ENCODE results near the gene DDX47. TPM values are rescaled to one million over a fixed set of nuclear protein-coding genes. Genes with fewer than 3 reads are reported as not detected.
"Not testable (repeated sequence)": the region's sequence is repeated elsewhere in the genome, so short reads cannot be mapped to it uniquely, and the experiment has no call there.

DDX47 gene
- total and polyA plus RNA-seq, 2 of the 13 experiments (the other 11 are each of a cell fraction or from before 2014, with no cell fraction given): 48.5 to 78.7 TPM

GRCh38 chr12:12837813-12838153 is 24.6 kb downstream of the DDX47 start (continued):
- no peak for TF ChIP-seq BRD4 (CRISPR knock-in tag; IDR thresholded peaks at IDR 0.05)

- ATAC-seq (no peak), FAIRE-seq (no peak), DNase-seq (ENCODE audit: low spot score) (no peak)
- no peak overlapping the region for H3K27ac ChIP-seq (ENCODE audit: extremely low read length, insufficient read depth, low read length)
- H3K36me3 ChIP-seq (replicated peaks in 1 of 2; ENCODE audit: control insufficient read depth in 1 of 2, insufficient read depth in 2 of 2, low read length in 2 of 2): no peaks in the 10 kb centered on the region
- H3K27me3 ChIP-seq (ENCODE audit: control insufficient read depth in 1 of 2, insufficient read depth in 2 of 2, low read length in 2 of 2): no peaks in the 10 kb centered on the region
- intact Hi-C loops (cut with micrococcal nuclease; ENCODE audit: unreplicated experiment): loop anchor here (5.0 kb wide), 3 partner anchors 53 to 373 kb away; partner anchors contain the start of gene GPRC5A
- WGBS (ENCODE audit: low lambda C conversion rate): 63% methylated on average over 1 of the region's 1 CpG
- H4K20me1 ChIP-seq (ENCODE audit: insufficient read depth, low read length): no peaks in the 10 kb centered on the region
- H3K9ac ChIP-seq (ENCODE audit: insufficient read depth, low read depth, low read length): no peak overlapping the region
- no peak for TF ChIP-seq ZNF446 (CRISPR knock-in tag; IDR thresholded peaks at IDR 0.05)
- no peak for TF ChIP-seq RFXANK (CRISPR knock-in tag; IDR thresholded peaks at IDR 0.05)
- TF ChIP-seq EHMT2 (IDR thresholded peaks at IDR 0.05; ENCODE audit: borderline replicate concordance, low read depth, low read length): no peak
- no peak for TF ChIP-seq AFF4 (CRISPR knock-in tag; IDR thresholded peaks at IDR 0.05)
- no peak for TF ChIP-seq NFRKB (IDR thresholded peaks at IDR 0.05)
- TF ChIP-seq SMYD3 (CRISPR knock-in tag; IDR thresholded peaks at IDR 0.05): no peak
- TF ChIP-seq ZNF24 (IDR thresholded peaks at IDR 0.05): no peak
- TF ChIP-seq FOXP1 (IDR thresholded peaks at IDR 0.05): no peak
- TF ChIP-seq FOXP1 (CRISPR knock-in tag; IDR thresholded peaks at IDR 0.05): no peak
- TF ChIP-seq BHLHE40 (IDR thresholded peaks at IDR 0.05; ENCODE audit: low read length): no peak
- TF ChIP-seq FOXK2 (IDR thresholded peaks at IDR 0.05): no peak
- no peak for TF ChIP-seq KLF15 (CRISPR knock-in tag; IDR thresholded peaks at IDR 0.05; ENCODE audit: borderline replicate concordance)
- no peak for TF ChIP-seq ISL2 (CRISPR knock-in tag; IDR thresholded peaks at IDR 0.05)
- TF ChIP-seq TCF12 (IDR thresholded peaks at IDR 0.05): no peak
- TF ChIP-seq TCF12 (CRISPR knock-in tag; IDR thresholded peaks at IDR 0.05): no peak
- TF ChIP-seq ZNF547 (CRISPR knock-in tag; IDR thresholded peaks at IDR 0.05): no peak
- TF ChIP-seq MYC (CRISPR knock-in tag; IDR thresholded peaks at IDR 0.05; ENCODE audit: borderline replicate concordance): no peak
- TF ChIP-seq FIP1L1 (IDR thresholded peaks at IDR 0.05; ENCODE audit: borderline replicate concordance, insufficient read depth, low read depth, low read length): no peak
- ChIA-PET POLR2A (no interaction called here), CTCF (ENCODE audit: low intra/inter-chr PET ratio, low total read pairs) (no interaction called here)
- no TSS peak for BruUV-seq (replicated peaks)
- no peaks in the 10 kb centered on the region for H3K79me2 ChIP-seq (ENCODE audit: insufficient read depth, low read length)
- H3K4me3 ChIP-seq (replicated peaks in 1 of 3; ENCODE audit: insufficient read depth in 1 of 3, low read depth in 2 of 3, low read length in 3 of 3): no peak overlapping the region
- no peaks in the 10 kb centered on the region for H3K9me3 ChIP-seq (ENCODE audit: low read length)
- H2AFZ ChIP-seq (ENCODE audit: low read length): no peak overlapping the region
- no peaks in the 10 kb centered on the region for H3K4me1 ChIP-seq (ENCODE audit: insufficient read depth, low read length)
- H3K4me2 ChIP-seq (ENCODE audit: low read depth, low read length): no peak overlapping the region
- in situ Hi-C loops (cut with HindIII; ENCODE audit: extremely low pct_ligation_motif_present, low pct_unique_long_range_greater_than_20kb): loop anchor here (5.0 kb wide), 1 partner anchor 33 kb away; no protein-coding TSS in a partner anchor
Observed at GRCh38 chr12:12839003-12839395, 25.9 kb downstream of the DDX47 start.

- H3K9me3 ChIP-seq (ENCODE audit: low read length); BruUV-seq (replicated peaks); H3K36me3 ChIP-seq (replicated peaks in 1 of 2; ENCODE audit: control insufficient read depth in 1 of 2, insufficient read depth in 2 of 2, low read length in 2 of 2); H3K4me3 ChIP-seq (replicated peaks in 1 of 3; ENCODE audit: insufficient read depth in 1 of 3, low read depth in 2 of 3, low read length in 3 of 3); CTCF ChIA-PET (ENCODE audit: low intra/inter-chr PET ratio, low total read pairs); H3K79me2 ChIP-seq (ENCODE audit: insufficient read depth, low read length); H3K9ac ChIP-seq (ENCODE audit: insufficient read depth, low read depth, low read length); H3K4me2 ChIP-seq (ENCODE audit: low read depth, low read length); ATAC-seq; H3K27me3 ChIP-seq (ENCODE audit: control insufficient read depth in 1 of 2, insufficient read depth in 2 of 2, low read length in 2 of 2); FAIRE-seq; H3K27ac ChIP-seq (ENCODE audit: extremely low read length, insufficient read depth, low read length); POLR2A ChIA-PET; H3K4me1 ChIP-seq (ENCODE audit: insufficient read depth, low read length); H2AFZ ChIP-seq (ENCODE audit: low read length); DNase-seq (ENCODE audit: low spot score); H4K20me1 ChIP-seq (ENCODE audit: insufficient read depth, low read length): not testable (repeated sequence)
- 92% methylated on average over 8 of the region's 10 CpGs for WGBS (ENCODE audit: low lambda C conversion rate)
- in situ Hi-C loops (cut with HindIII; ENCODE audit: extremely low pct_ligation_motif_present, low pct_unique_long_range_greater_than_20kb): loop anchor here (5.0 kb wide), 1 partner anchor 33 kb away; no protein-coding TSS in a partner anchor
- intact Hi-C loops (cut with micrococcal nuclease; ENCODE audit: unreplicated experiment): loop anchor here (5.0 kb wide), 3 partner anchors 53 to 373 kb away; partner anchors contain the start of gene GPRC5A
Observed at GRCh38 chr12:12839439-12839838, 26.3 kb downstream of the DDX47 start.

Data from HepG2 (cell line).